Upper lobe of right lung (tissue), 1 donor: Measurements from ENCODE around the gene UBALD1. TPM values are rescaled to one million over a fixed set of nuclear protein-coding genes. Genes with fewer than 3 reads are reported as not detected.

Experiments used
- ATAC-seq: fragments of 200-7000 bp; cut with Tn5 transposase; one replicate; pipeline ENCODE4 v1.9.1; 2020; ENCODE audit warnings: mild to moderate bottlenecking, moderate library complexity
- DNase-seq: peaks from one replicate; pipeline ENCODE4 v3.0.0-alpha.2; 2020
- H3K27ac ChIP-seq: fragments of 200-600 bp; one replicate; pipeline ENCODE4 v1.8.0; 2022
- H3K27me3 ChIP-seq: fragments of 200-600 bp; one replicate; pipeline ENCODE4 v1.8.0; 2022; ENCODE audit warnings: mild to moderate bottlenecking
- H3K36me3 ChIP-seq: fragments of 200-600 bp; one replicate; pipeline ENCODE4 v1.8.0; 2022
- H3K4me1 ChIP-seq: fragments of 200-600 bp; one replicate; pipeline ENCODE4 v1.8.0; 2022
- H3K4me3 ChIP-seq: fragments of 200-600 bp; one replicate; pipeline ENCODE4 v1.8.0; 2022; ENCODE audit warnings: mild to moderate bottlenecking
- H3K9me3 ChIP-seq: fragments of 200-600 bp; one replicate; pipeline ENCODE4 v1.8.0; 2022
- intact Hi-C: fragments of 100-400 bp; cut with DNase I; formaldehyde crosslinking; loops from one replicate; pipeline ENCODE4 v1.11.0; 2022
- total RNA-seq: library from RNA; stranded (reverse); fragmentation: NEBNext Ultra II Directional; extraction: Animal tissue kit (Norgen Biotek cat#: 25700); gene quantifications from one replicate; pipeline ENCODE4 v1.2.1, GENCODE V29; 2021
- TF ChIP-seq, protein P1 (sequence below): fragments of 200-600 bp; IDR thresholded peaks from one replicate; pipeline ENCODE4 v1.8.0; 2022; ENCODE audit warnings: antibody characterized with exemption
- donor health status: DM: no; HTN: yes; CAD: no; lungs with severe emphysema.

UBALD1 gene
- total RNA-seq, 1 donor from 2014 or later = 35.5 TPM

DNA sequence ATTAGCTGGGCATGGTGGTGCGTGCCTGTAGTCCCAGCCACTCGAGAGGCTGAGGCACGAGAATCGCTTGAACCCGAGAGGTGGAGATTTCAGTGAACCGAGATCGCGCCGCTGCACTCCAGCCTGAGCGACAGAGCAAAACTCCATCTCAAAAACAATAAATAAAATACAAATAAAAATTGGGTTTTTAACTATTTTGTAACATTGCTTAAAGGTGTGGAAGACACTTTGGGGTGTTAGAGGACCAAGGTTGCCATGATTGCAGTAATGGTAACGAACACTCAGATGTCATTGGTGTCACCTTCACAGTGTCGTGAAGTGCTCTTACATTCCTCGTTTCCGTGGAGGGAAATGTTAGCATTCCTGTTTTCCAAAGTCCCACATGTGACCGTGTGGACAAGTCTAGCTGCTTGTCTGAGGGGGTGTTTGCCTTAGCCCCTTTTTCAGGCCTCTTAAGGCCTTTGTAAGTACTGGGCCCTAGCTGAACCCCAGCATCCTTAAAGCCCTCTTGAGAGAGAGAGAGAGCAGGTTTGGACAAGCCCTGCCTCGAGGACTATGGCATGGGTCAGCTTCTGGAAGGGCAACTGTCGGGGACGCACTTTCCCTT, 49.9 kb downstream of the UBALD1 start:
- ATAC-seq (peak; percentile 71), DNase-seq (no peak)
- no peaks in the 10 kb centered on the region for H3K9me3 ChIP-seq
- no peaks in the 10 kb centered on the region for H3K36me3 ChIP-seq
- no peak overlapping the region for H3K27ac ChIP-seq
- no peaks in the 10 kb centered on the region for H3K27me3 ChIP-seq
- no peak overlapping the region for H3K4me3 ChIP-seq
- H3K4me1 ChIP-seq = no peaks in the 10 kb centered on the region
- TF ChIP-seq, protein P1, sequence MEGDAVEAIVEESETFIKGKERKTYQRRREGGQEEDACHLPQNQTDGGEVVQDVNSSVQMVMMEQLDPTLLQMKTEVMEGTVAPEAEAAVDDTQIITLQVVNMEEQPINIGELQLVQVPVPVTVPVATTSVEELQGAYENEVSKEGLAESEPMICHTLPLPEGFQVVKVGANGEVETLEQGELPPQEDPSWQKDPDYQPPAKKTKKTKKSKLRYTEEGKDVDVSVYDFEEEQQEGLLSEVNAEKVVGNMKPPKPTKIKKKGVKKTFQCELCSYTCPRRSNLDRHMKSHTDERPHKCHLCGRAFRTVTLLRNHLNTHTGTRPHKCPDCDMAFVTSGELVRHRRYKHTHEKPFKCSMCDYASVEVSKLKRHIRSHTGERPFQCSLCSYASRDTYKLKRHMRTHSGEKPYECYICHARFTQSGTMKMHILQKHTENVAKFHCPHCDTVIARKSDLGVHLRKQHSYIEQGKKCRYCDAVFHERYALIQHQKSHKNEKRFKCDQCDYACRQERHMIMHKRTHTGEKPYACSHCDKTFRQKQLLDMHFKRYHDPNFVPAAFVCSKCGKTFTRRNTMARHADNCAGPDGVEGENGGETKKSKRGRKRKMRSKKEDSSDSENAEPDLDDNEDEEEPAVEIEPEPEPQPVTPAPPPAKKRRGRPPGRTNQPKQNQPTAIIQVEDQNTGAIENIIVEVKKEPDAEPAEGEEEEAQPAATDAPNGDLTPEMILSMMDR = no peak
- intact Hi-C loops = no loop called here

DNA sequence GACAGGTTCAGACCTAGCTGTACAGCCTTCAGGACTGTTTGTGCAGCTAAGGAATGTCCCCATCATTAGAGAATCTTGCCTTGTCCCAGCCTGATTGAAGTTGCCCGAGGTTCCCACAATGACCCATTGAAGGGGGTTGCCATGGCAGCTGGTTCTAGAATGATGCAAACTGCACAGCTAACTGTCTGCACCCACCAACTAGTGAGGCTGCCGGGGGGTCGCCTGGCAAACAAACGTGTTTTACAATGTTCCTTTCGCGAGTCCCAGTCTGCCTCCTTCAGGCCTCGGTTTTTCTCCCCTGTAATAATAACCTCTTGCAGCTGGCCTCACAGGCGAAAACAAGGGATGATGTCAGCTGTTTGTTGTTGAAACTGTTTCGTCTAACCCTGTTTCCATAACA, 53.1 kb downstream of the UBALD1 start:
- Histone ChIP-seq H3K36me3 (no peaks in the 10 kb centered on the region), H3K27ac (no peak overlapping the region), H3K27me3 (no peaks in the 10 kb centered on the region), H3K4me3 (no peak overlapping the region), H3K9me3 (no peaks in the 10 kb centered on the region), H3K4me1 (no peaks in the 10 kb centered on the region)
- TF ChIP-seq, protein P1 = no peak
- ATAC-seq (no peak), DNase-seq (no peak)
- intact Hi-C loops = no loop called here

Other genes starting within 250 kb of the UBALD1 start
- 20.3 TPM for gene VASN, start 243.0 kb downstream of the UBALD1 start, total RNA-seq
- 52.4 TPM for gene CORO7, start 198.3 kb downstream of the UBALD1 start, total RNA-seq
- gene DNAJA3, start 189.0 kb downstream of the UBALD1 start, total RNA-seq = 36.1 TPM
- gene NMRAL1, start 140.3 kb downstream of the UBALD1 start, total RNA-seq = 39.0 TPM
- 53.0 TPM for gene HMOX2, start 138.5 kb downstream of the UBALD1 start, total RNA-seq
- 23.8 TPM for gene CDIP1, start 76.1 kb downstream of the UBALD1 start, total RNA-seq
- 0.32 TPM for gene C16orf96, start 58.5 kb downstream of the UBALD1 start, total RNA-seq
- 81.3 TPM for gene MGRN1, start 9.9 kb upstream of the UBALD1 start, total RNA-seq
- gene NUDT16L1, start 78.7 kb upstream of the UBALD1 start, total RNA-seq = 24.0 TPM
- 20.6 TPM for gene ANKS3, start 119.4 kb upstream of the UBALD1 start, total RNA-seq
- gene DNAAF8, start 119.6 kb upstream of the UBALD1 start, total RNA-seq = 0.58 TPM
- 15.7 TPM for gene ZNF500, start 152.3 kb upstream of the UBALD1 start, total RNA-seq
- not detected for gene SEPTIN12, start 173.5 kb upstream of the UBALD1 start, total RNA-seq
- 23.3 TPM for gene SMIM22, start 180.5 kb upstream of the UBALD1 start, total RNA-seq
- 21.8 TPM for gene ROGDI, start 187.7 kb upstream of the UBALD1 start, total RNA-seq
- 85.7 TPM for gene GLYR1, start 232.4 kb upstream of the UBALD1 start, total RNA-seq
- 36.6 TPM for gene UBN1, start 232.6 kb upstream of the UBALD1 start, total RNA-seq